ENCODE results near the gene VPS37C.
A peak's percentile ranks its signal among the peaks of the same experiment; 100 is the strongest.

The VPS37C gene

DNA sequence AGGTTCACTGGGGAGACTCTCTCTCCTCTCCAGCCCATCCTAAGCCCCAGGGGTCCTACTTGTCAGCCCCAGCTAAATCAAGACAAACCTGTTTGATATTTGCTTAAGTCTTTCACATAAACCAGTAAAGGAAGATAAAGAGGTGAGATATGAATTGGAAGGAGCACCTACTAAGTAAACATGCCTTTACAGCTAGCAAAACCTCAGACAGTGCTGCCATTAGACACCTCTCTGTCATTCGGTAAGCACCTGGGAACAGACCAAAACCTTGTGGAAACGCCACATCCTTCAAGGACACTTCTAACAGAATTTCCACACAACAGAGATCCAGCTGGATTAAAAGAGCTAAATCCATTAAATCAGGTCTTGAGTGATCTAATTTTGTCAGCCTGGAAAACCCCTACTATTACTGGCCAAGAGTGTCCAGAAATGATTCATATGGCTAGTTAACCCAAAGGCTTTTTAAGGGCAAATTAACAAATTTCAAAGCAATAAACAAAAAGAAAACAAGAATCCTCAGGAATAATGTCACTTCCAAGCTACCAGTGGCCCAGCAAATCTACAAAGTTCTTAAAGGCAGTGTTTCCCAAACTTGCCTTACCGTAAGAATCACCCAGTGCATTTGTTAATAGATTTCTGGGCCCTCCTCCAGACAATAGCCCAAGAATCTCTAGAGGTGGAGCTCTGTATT lies 2.4 kb downstream of the VPS37C start:
- peak; percentile 82 for DNase-seq (ENCODE audit: low read depth)
- no peak overlapping the region for H3K4me3 ChIP-seq (ENCODE audit: low read depth, low read length)
- TF ChIP-seq, protein P1, sequence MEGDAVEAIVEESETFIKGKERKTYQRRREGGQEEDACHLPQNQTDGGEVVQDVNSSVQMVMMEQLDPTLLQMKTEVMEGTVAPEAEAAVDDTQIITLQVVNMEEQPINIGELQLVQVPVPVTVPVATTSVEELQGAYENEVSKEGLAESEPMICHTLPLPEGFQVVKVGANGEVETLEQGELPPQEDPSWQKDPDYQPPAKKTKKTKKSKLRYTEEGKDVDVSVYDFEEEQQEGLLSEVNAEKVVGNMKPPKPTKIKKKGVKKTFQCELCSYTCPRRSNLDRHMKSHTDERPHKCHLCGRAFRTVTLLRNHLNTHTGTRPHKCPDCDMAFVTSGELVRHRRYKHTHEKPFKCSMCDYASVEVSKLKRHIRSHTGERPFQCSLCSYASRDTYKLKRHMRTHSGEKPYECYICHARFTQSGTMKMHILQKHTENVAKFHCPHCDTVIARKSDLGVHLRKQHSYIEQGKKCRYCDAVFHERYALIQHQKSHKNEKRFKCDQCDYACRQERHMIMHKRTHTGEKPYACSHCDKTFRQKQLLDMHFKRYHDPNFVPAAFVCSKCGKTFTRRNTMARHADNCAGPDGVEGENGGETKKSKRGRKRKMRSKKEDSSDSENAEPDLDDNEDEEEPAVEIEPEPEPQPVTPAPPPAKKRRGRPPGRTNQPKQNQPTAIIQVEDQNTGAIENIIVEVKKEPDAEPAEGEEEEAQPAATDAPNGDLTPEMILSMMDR (conservative IDR thresholded peaks at IDR 0.05; ENCODE audit: low read depth, low read length), result no peak

DNA sequence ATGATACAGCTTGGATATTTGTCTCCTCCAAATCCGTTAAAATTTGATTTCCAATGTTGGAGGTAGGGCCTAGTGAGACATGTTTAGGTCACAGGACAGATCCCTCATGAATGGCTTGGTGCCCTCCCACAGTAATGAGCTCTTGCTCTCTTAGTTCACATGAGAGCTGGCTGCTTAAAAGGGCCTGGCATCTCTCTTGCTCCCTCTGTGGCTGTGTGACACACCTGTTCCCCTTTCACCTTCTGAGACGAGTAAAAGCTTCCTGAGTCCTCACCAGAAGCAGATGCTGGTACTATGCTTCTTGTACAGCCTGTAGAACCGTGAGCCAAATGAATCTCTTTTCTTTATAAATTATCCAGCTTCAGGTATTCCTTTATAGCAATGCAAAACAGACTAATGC lies 3.5 kb downstream of the VPS37C start:
- H3K4me3 ChIP-seq (ENCODE audit: low read depth, low read length), result no peak overlapping the region
- TF ChIP-seq, protein P1 (conservative IDR thresholded peaks at IDR 0.05; ENCODE audit: low read depth, low read length), result no peak
- no peak for DNase-seq (ENCODE audit: low read depth)

DNA sequence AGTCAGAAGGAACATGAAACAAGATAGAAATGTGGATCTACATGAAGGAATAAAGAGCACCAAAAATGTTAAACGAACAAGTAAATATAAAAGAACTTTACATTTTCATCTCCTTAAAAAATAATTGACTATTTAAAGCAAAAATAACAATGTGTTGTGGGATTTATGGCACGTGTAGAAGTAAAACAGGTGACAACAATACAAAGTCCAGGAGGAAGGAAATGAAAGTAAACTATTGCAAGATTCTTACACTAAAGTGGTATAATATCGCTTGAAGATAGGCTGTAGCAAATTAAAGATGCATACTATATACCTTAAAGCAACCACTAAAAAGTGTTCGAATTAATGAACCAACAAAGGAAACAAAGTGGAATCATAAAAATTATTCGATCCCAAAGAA lies 5.5 kb downstream of the VPS37C start:
- TF ChIP-seq, protein P1 (conservative IDR thresholded peaks at IDR 0.05; ENCODE audit: low read depth, low read length), result no peak
- H3K4me3 ChIP-seq (ENCODE audit: low read depth, low read length), result no peak overlapping the region
- DNase-seq (ENCODE audit: low read depth), result no peak

DNA sequence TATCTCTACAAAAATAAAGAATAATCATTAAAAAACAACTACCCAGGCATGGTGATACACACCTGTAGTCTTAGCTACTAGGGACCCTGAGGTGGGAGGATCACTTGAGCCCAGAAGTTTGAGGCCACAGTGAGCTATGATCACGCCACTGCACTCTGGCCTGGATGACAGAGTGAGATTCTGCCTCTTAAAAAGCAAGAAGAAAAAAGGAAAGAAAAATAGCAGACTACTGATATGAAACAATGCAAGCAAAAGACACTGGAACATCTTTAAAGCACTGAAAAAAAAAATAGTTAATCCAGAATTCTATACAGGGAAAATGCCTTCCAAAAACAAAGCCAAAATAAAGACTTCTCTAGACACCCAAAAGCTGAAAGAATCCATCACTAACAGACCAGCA lies 5.9 kb downstream of the VPS37C start:
- H3K4me3 ChIP-seq (ENCODE audit: low read depth, low read length), result no peak overlapping the region
- TF ChIP-seq, protein P1 (conservative IDR thresholded peaks at IDR 0.05; ENCODE audit: low read depth, low read length), result no peak
- DNase-seq (ENCODE audit: low read depth), result no peak

DNA sequence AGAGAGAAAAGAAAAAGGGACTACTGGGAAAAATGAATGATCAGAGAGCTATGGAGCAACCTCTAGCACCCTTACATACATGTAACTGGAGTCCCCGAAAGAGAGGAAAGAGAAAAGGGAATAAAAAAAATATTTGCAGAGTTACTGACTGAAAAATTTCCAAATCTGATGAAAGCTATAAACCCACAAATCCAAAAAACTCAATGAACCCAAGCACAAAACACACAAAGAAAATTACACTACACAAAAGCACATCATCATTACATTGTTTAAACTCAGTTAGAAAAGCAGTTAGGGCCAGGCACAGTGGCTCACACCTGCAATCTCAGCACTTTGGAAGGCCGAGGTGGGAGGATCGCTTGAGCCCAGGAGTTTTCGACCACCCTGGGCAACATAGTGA lies 6.7 kb downstream of the VPS37C start:
- DNase-seq (ENCODE audit: low read depth), result no peak
- H3K4me3 ChIP-seq (ENCODE audit: low read depth, low read length), result no peak overlapping the region
- TF ChIP-seq, protein P1 (conservative IDR thresholded peaks at IDR 0.05; ENCODE audit: low read depth, low read length), result no peak

DNA sequence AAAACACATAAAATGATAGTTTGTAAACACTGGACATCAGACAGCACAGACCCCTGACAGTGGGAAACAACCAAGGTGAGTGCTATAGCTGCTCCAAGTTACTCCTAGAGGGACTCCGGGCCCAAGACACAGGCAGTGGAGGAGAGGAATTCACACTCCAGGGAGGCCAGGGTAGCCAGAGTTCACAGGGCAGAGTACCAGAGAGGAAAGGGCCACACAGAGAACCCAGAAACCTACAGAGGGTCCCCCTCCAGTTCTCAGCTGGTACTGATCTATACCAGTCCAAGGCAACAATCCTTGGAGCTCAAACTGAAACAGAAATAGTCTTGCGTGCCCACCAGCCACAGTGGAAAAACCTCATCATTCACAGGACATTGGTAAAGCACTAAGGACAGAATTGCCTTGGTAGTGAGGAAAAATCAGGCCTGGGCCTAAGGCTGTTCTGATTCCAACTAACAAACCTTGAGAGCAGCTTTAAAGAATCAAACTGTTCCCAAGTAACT lies 7.6 kb downstream of the VPS37C start:
- DNase-seq (ENCODE audit: low read depth), result peak; percentile 45
- TF ChIP-seq, protein P1 (conservative IDR thresholded peaks at IDR 0.05; ENCODE audit: low read depth, low read length), result no peak
- no peak overlapping the region for H3K4me3 ChIP-seq (ENCODE audit: low read depth, low read length)
